ENCODE data around the gene MSI2. TPM values are rescaled to one million over a fixed set of nuclear protein-coding genes. Genes with fewer than 3 reads are reported as not detected.

MSI2 gene
- total RNA-seq, 1 donor, result 23.2 TPM

DNA sequence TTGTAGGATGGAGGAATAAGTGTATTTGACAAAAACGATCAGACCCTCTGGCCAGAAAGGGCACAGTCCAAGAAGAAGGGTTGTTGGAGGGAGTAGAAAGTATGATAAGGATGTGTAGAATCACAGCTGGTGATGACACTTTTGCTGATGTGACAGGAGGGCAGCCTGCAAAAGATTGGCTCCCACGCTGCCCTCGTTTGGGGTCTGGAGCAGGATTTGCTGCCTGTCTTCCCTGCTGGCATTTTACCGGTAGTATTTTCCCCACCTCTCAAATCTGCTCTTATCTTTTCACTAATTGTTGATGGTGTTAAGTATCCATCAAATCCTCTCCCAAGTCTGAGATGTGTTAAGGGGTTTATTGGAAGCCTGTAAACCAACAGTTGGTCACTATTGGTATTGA lies 280.0 kb downstream of the MSI2 start:
- H3K36me3 ChIP-seq (ENCODE audit: insufficient read depth, low read length), result no peaks in the 10 kb centered on the region
- H3K4me2 ChIP-seq (ENCODE audit: insufficient read depth, low read length), result no peak overlapping the region
- H3K4me3 ChIP-seq (ENCODE audit: insufficient read depth, low read length), result no peak overlapping the region
- H3K27me3 ChIP-seq (ENCODE audit: insufficient read depth, low read length), result no peaks in the 10 kb centered on the region
- TF ChIP-seq, protein P1, sequence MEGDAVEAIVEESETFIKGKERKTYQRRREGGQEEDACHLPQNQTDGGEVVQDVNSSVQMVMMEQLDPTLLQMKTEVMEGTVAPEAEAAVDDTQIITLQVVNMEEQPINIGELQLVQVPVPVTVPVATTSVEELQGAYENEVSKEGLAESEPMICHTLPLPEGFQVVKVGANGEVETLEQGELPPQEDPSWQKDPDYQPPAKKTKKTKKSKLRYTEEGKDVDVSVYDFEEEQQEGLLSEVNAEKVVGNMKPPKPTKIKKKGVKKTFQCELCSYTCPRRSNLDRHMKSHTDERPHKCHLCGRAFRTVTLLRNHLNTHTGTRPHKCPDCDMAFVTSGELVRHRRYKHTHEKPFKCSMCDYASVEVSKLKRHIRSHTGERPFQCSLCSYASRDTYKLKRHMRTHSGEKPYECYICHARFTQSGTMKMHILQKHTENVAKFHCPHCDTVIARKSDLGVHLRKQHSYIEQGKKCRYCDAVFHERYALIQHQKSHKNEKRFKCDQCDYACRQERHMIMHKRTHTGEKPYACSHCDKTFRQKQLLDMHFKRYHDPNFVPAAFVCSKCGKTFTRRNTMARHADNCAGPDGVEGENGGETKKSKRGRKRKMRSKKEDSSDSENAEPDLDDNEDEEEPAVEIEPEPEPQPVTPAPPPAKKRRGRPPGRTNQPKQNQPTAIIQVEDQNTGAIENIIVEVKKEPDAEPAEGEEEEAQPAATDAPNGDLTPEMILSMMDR (IDR thresholded peaks at IDR 0.05; ENCODE audit: extremely low read depth, low read depth, low read length), result no peak
- no peaks in the 10 kb centered on the region for H4K20me1 ChIP-seq (ENCODE audit: insufficient read depth, low read length)
- H3K27ac ChIP-seq (ENCODE audit: low read depth, low read length), result no peak overlapping the region
- no peaks in the 10 kb centered on the region for H3K4me1 ChIP-seq (ENCODE audit: insufficient read depth, low read length)
- no peaks in the 10 kb centered on the region for H3K9me3 ChIP-seq (ENCODE audit: low read depth, low read length)
- H3K79me2 ChIP-seq (ENCODE audit: insufficient read depth, low read length), result no peaks in the 10 kb centered on the region
- H2AFZ ChIP-seq (ENCODE audit: low read length), result no peak overlapping the region
- DNase-seq (ENCODE audit: insufficient read length, low spot score, missing footprints), result no peak

DNA sequence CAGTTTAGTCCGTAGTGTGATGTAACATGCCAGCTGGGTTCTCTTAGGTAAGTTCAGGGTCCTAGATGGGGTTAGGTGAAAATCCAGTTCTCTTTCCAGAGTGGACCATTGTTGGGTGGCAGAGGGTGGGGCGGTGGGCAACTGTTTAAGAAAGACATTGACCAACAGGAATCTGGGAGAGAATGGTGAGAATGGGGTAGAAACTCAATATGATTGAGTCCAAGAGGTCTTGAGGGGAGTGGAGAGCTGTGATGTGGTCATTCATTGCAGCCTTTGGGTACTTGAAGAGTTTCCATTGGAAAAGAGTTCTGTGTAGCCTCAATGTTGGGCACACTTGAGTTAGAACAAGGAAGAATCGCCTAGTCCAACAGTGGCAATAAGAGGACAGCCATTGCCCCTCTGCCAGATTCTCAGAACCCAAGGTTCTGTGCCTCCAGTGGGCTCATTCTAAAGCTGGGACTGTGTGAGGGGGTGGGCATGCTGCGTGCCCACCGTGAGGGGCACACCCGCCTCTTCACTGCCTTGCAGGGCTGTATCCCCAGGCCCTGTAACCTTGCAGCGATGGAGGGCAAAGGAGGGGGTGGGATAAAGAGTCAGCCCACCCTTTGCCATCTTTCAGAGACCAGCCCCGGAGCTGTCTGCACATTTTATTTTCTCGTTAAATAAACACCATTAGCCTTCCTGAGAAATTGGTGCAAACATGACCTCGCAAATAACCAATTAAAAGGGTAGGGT lies 280.6 kb downstream of the MSI2 start:
- no peaks in the 10 kb centered on the region for H3K27me3 ChIP-seq (ENCODE audit: insufficient read depth, low read length)
- DNase-seq (ENCODE audit: insufficient read length, low spot score, missing footprints), result no peak
- no peak overlapping the region for H3K27ac ChIP-seq (ENCODE audit: low read depth, low read length)
- no peaks in the 10 kb centered on the region for H3K79me2 ChIP-seq (ENCODE audit: insufficient read depth, low read length)
- H3K4me2 ChIP-seq (ENCODE audit: insufficient read depth, low read length), result no peak overlapping the region
- no peaks in the 10 kb centered on the region for H4K20me1 ChIP-seq (ENCODE audit: insufficient read depth, low read length)
- H3K4me3 ChIP-seq (ENCODE audit: insufficient read depth, low read length), result no peak overlapping the region
- H3K36me3 ChIP-seq (ENCODE audit: insufficient read depth, low read length), result no peaks in the 10 kb centered on the region
- H3K4me1 ChIP-seq (ENCODE audit: insufficient read depth, low read length), result no peaks in the 10 kb centered on the region
- no peak overlapping the region for H2AFZ ChIP-seq (ENCODE audit: low read length)
- TF ChIP-seq, protein P1 (IDR thresholded peaks at IDR 0.05; ENCODE audit: extremely low read depth, low read depth, low read length), result no peak
- H3K9me3 ChIP-seq (ENCODE audit: low read depth, low read length), result no peaks in the 10 kb centered on the region

DNA sequence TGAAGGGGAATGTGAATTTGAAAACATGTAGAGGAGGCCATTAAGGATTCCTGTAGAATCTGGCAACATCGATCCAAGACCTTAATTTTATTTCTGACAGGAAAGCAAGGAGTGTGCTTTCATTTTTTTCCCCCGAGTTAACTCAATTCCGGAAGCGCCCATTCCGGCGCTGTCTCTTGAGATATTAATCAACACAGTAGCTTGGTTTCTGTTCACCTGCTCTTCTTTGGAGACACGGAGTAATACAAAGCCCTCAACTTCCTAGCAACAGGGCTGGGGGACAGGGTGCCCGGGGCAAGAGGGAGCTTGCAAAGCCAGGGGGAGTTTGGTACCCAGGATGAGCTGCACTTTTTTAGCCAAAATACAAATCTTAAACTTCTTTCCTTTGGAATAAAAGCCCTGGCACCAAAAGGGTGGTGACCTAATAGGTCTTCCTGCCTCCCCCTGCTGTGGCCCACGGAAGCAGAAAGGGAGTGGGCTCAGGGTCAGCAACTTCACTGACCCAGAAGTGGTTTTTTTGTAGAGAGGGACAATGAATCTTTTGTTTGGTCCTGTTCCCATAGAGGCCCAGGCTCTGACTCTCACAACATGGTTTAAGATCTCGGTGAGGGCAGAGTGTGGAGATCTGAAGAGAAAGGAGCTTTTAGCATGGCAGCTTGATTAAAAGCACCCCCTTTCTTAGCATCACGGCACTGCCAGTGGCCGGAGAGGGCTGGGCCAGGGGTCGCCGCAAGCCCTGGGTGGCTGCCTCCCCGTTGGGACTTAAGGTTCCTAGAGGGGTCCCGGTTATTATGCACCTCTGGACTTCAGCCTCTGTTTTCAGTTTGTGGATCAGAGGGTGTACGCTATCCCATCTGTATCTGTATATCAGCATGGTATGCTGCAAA lies 281.4 kb downstream of the MSI2 start:
- H3K79me2 ChIP-seq (ENCODE audit: insufficient read depth, low read length), result no peaks in the 10 kb centered on the region

More for the DNA sequence above, 281.4 kb downstream of the MSI2 start:
- TF ChIP-seq, protein P1 (IDR thresholded peaks at IDR 0.05; ENCODE audit: extremely low read depth, low read depth, low read length), result no peak
- Histone ChIP-seq H3K4me1 (ENCODE audit: insufficient read depth, low read length) (no peaks in the 10 kb centered on the region), H3K27ac (ENCODE audit: low read depth, low read length) (no peak overlapping the region), H4K20me1 (ENCODE audit: insufficient read depth, low read length) (no peaks in the 10 kb centered on the region), H2AFZ (ENCODE audit: low read length) (no peak overlapping the region), H3K27me3 (ENCODE audit: insufficient read depth, low read length) (no peaks in the 10 kb centered on the region), H3K4me2 (ENCODE audit: insufficient read depth, low read length) (no peak overlapping the region), H3K9me3 (ENCODE audit: low read depth, low read length) (no peaks in the 10 kb centered on the region), H3K36me3 (ENCODE audit: insufficient read depth, low read length) (no peaks in the 10 kb centered on the region), H3K4me3 (ENCODE audit: insufficient read depth, low read length) (no peak overlapping the region)
- DNase-seq (ENCODE audit: insufficient read length, low spot score, missing footprints), result no peak
